KG1 (cell line): ENCODE measurements around the gene ASGR2.
"Not testable (repeated sequence)": the region's sequence is repeated elsewhere in the genome, so short reads cannot be mapped to it uniquely, and the experiment has no call there.

ENCODE experiments used
- DNase-seq: peaks from one replicate; lab custom pipeline; 2025; lab: John Stamatoyannopoulos, UW

Gene ASGR2

DNA sequence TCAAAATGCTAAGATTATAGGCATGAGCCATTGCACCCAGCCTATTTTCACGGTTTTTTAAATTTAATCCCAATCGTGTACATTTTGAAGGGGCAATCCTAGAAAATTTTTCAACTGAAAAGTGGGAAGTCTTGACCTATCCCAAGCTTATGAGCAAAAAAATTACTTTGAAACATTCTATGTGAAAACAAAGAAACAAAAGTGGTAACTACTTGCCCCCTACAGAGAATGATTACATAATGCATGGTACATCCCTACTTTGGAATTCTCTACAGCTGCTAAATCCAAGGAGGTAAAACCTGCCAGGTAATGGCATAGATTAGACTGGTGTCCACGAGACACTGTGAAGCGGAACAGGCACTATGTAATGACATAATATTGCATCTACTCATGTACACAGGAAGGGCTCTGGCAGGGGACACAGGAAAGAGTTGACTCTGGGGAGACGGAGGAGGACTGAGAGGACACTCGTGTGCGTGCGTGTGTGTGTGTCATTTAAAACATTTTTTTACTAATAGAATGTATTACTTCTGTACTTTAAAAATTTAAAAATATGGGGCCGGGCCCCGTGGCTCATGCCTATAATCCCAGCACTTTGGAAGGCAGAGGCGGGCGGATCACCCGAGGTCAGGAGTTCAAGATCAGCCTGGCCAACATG is 15.7 kb downstream of the ASGR2 start:
- no peak for DNase-seq

GRCh38 chr17:7097940-7098339 is 16.7 kb downstream of the ASGR2 start:
- no peak for DNase-seq

- DNase-seq: no peak
These were observed 19.0 kb downstream of the ASGR2 start for GRCh38 chr17:7095625-7096024.

- DNase-seq: no peak
These were observed 20.0 kb downstream of the ASGR2 start for GRCh38 chr17:7094652-7095019.

GRCh38 chr17:7091311-7092005 is 23.2 kb downstream of the ASGR2 start:
- not testable (repeated sequence) for DNase-seq

DNA sequence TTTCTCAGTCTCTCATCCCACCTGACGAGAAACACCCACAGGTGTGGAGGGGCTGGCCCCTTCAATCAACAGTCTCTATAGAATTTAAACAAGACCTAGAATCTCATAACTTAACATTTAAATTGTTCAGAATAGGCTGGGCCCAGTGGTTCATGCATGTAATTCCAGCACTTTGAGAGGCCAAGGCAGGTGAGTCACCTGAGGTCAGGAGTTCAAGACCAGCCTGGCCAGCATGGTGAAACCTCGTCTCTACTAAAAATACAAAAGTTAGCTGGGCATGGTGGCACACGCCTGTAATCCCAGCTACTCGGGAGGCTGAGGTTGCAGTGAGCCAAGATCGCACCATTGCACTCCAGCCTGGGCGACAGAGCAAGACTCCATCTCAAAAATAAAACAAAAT is 25.1 kb downstream of the ASGR2 start:
- DNase-seq: not testable (repeated sequence)

DNA sequence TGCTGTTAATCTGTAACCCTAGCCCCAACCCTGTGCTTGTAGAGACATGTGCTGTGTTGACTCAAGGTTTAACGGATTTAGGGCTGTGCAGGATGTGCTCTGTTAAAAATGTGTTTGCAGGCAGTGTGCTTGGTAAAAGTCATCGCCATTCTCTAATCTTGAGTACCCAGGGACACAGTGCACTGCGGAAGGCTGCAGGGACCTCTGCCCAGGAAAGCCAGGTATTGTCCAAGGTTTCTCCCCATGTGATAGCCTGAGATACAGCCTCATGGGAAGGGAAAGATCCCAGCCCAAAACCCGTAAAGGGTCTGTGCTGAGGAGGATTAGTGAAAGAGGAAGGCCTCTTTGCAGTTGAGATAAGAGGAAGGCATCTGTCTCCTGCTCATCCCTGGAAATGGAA is 26.2 kb downstream of the ASGR2 start:
- not testable (repeated sequence) for DNase-seq

GRCh38 chr17:7084088-7084487 is 30.5 kb downstream of the ASGR2 start:
- no peak for DNase-seq

- no peak for DNase-seq
These were observed 31.0 kb downstream of the ASGR2 start for GRCh38 chr17:7083592-7083991.

GRCh38 chr17:7081341-7082062 is 33.1 kb downstream of the ASGR2 start:
- no peak for DNase-seq

DNA sequence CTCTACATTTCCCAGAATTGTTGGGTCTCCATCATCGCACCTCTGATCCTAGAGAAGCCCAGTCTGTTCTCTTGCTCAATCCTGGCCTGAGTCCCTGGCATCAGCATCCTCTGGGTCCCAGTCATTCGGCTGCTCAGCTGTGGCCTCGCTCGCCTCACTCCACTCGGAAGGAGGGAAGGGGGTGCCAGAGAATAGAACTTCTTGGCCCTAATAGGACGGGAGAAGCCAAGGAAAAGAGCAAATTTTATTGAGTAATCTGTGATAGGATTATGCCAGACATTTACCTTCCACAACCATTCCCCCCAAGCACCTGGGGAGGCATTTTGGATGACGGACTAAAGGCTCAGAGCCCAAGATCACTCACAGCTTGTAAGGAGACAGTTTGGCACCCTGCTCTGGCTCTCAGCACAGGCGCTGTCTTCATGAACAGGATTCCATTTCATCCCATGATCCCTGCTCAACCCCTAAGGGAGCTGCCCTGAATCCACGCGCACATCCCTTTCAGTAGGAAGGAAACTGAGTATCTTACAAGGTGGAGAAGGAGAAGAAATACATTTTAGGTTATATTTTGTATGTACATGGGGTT is 34.1 kb downstream of the ASGR2 start:
- DNase-seq: no peak

DNA sequence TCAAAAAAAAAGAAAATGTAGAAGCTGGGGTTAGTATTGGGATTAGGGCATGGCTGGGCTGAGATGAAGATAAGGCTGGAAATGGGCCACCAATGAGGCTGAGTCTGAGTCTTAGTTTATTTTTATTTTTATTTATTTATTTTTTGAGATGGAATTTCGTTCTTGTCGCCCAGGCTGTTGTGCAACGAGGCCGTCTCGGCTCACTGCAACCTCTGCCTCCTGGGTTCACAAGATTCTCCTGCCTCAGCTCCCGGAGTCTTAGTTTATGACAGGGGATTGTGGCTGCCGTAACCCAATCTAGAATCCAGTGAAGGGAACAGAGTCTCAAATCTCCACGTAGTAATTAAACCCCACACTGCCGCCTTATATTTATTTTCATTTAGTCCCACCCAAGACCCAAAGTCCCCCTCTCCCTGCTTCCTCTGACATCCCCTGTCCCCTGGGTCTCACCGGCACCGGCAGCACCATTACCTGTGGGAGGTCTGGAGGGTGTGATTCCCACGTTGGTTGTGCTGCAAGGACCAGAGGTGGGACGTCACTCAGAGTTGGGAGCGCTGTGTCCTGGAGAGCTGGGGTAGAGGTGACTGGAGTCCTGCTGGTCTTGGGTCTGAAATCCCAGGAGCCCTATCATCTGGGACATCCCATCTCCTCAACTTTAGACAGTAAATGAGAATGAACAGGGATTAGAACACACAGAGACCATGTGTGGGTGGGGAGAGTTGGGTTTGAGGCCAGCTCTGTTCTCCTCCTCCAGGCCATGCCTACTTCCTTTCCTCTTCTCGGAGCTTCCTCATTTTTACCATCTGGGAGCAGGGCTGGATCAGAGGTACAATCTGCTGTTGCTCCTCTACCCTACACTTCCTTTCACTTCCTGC is 34.8 kb downstream of the ASGR2 start, which contains the start of gene CLEC10A:
CLEC10A (minus strand) TSS at position 671 of the 875 bp plus-strand sequence. CDS start 1,439 bp downstream, outside the sequence.
- no peak for DNase-seq

DNA sequence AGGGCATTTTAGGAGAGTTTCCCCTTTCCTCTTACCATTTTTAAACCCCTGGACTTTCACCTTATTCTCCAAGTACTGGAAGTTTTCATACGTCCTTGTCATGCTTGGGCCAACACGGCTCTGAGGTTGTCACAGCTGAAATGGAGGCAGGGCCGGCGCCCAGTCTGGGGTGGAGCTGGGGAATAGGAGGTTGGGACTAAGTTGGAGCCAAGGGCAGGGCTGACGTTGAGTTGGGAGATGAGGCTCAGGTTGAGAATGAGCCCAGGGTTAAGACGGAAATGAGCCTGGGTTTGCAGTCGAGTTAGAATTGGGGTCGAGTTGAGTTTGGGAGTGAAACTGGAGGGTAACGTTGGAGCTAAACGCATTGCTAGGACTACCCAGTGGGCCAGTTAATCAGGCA is 35.9 kb downstream of the ASGR2 start:
- DNase-seq: no peak

GRCh38 chr17:7077911-7078546 is 36.6 kb downstream of the ASGR2 start:
- no peak for DNase-seq

GRCh38 chr17:7074931-7075330 is 39.7 kb downstream of the ASGR2 start:
- DNase-seq: no peak

DNA sequence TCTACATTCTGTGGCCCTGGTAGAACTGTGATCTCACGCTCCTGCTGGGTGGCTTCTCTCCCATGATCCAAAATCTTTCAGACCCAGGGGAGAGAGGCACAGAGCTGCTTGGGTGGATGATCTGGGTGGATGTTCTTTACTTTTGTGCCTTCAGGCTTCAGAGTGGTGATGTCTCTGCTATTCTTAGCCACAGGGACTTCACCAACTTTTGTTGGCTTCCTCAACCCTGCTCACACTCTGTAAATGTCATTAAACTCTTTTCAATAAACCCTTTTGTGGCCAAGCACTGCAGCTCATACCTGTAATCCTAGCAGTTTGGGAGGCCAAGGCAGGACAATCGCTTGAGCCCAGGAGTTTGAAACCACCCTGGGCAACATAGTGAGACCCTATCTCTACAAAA is 42.2 kb downstream of the ASGR2 start:
- DNase-seq: no peak

- DNase-seq: no peak
These were observed 43.9 kb downstream of the ASGR2 start for GRCh38 chr17:7070712-7071111.

- DNase-seq: no peak
These were observed 46.4 kb downstream of the ASGR2 start for GRCh38 chr17:7068268-7068667.

DNA sequence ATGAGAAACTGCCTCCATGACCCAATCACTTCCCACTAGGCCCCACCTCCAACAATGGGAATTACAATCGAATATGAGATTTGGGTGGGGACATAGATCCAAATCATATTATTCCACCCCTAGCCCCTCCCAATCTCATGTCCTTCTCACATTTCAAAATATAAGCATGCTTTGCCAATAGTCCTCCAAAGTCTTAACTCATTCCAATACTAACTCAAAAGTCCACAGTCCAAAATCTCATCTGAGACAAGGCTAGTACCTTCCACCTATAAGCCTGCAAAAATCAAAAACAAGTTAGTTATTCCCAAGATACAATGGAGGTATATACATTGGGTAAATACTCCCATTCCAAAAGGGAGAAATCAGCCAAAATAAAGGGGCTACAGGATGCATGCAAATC is 47.4 kb downstream of the ASGR2 start:
- no peak for DNase-seq

DNA sequence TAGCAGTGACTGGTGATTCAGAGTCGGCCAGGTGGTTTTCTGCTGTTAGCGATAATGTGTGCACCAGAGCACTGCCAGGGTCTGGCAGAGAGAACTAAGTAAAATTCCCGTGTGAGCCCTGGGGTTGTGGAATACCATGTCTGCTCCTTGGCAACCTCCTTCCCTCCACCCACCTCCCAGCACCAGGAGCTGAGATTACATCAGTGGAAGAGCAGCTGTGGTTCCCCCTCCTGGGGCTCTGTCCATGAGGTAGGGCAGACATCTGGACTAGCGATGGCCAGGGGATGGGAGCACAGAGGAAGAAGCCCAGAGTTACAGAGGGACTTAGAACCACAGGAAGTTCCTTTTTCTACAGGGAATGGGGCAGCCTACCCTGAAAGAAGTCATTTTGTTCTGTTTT is 50.4 kb downstream of the ASGR2 start:
- DNase-seq: no peak

DNA sequence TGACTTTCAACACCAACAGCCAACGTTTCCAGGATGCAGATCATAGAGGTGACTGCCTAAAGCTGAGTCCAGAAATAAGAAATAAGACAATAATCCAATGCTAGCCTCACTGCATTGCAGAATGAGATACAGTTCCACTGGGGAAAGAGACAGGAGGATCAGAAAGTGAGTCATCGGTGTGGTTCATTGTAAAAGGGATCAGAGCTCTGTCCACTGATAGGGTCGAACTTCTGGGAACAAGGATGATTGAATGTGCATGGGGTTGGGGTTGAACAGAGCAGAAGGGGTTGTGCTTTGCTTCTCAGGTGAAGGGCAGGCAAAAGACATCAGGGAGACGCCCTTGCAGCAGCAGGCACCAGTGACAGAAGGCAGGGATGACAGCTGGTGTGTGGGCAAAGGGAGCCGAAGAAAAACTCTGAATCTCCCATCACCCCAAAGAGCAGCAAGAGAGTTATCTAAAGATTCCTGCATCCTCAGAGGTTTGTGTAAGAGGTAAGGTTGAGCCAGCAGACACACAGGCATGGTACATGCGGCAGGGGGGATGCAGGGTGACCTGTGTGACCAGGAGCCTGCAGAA is 51.0 kb downstream of the ASGR2 start:
- DNase-seq: no peak
